ENCODE results near the gene ARHGEF9.
A peak's percentile ranks its signal among the peaks of the same experiment; 100 is the strongest.
"Not testable (repeated sequence)": the region's sequence is repeated elsewhere in the genome, so short reads cannot be mapped to it uniquely, and the experiment has no call there.

The ARHGEF9 gene

GRCh38 chrX:63784902-63785707 is at the start of gene ARHGEF9:
Gene ARHGEF9 (minus strand): TSS chrX:63785214. CDS start chrX:63785145, 69 bp downstream.
- DNase-seq, result no peak

GRCh38 chrX:63825446-63825845 is 40.4 kb upstream of the ARHGEF9 start:
- not testable (repeated sequence) for DNase-seq

GRCh38 chrX:63818156-63818555 is 33.1 kb upstream of the ARHGEF9 start:
- no peak for DNase-seq

GRCh38 chrX:63817696-63818095 is 32.7 kb upstream of the ARHGEF9 start:
- no peak for DNase-seq

GRCh38 chrX:63812823-63813222 is 27.8 kb upstream of the ARHGEF9 start:
- DNase-seq, result no peak

DNA sequence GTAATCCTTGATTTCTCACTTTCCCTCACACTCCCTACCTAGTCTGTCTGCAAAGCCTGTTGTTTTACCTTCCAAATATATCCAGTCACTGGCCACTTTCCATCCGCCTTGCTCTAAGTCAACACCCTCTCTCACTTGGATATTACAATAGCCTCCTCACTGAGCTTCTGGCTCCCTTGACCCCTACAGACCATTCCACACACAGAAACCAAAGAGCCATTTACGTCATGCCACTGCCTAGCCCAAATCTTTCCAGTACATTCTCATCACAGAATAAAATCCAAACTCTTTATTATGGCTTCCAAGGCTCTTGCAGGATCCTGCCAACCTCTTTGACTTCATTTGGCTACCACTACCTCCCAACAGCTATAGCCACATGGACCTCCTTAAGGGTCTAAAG is 25.7 kb upstream of the ARHGEF9 start:
- no peak for DNase-seq

DNA sequence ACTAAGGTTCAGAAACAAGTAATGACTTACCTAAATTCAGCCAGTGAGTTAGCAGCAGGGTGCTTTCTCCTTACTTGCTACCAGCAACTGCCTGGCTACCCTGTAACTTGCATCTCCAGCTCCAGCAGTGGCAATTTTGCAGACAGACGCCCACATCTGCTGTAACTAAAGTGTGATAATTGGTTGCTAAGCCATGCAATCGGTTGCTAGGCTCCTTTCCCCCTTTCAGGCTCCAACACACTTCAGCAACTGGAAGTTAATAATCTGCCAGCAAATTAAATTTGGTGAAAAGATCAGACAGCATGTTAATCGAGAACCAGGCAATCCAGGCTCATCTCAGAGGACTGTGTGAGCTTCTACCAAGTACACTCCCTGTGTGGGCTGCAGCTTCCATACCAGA is 24.2 kb upstream of the ARHGEF9 start:
- no peak for DNase-seq

DNA sequence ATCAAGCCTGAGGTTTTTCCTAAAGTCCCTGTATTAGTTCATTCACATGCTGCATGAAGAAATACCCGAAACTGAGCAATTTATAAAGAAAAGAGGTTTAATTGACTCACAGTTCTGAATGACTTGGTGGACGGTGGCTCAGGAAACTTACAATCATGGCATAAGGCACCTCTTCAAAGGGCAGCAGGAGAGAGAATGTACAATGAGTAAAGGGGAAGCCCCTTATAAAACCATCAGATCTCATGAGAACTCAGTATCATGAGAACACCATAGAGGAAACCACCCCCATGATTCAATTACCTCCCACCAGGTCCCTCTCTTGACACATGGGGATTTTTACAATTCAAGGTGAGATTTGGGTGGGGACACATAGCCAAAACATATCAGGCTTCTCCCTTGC is 10.4 kb upstream of the ARHGEF9 start:
- not testable (repeated sequence) for DNase-seq

GRCh38 chrX:63785708-63786040 is 660 bp upstream of the ARHGEF9 start:
- DNase-seq, result no peak

DNA sequence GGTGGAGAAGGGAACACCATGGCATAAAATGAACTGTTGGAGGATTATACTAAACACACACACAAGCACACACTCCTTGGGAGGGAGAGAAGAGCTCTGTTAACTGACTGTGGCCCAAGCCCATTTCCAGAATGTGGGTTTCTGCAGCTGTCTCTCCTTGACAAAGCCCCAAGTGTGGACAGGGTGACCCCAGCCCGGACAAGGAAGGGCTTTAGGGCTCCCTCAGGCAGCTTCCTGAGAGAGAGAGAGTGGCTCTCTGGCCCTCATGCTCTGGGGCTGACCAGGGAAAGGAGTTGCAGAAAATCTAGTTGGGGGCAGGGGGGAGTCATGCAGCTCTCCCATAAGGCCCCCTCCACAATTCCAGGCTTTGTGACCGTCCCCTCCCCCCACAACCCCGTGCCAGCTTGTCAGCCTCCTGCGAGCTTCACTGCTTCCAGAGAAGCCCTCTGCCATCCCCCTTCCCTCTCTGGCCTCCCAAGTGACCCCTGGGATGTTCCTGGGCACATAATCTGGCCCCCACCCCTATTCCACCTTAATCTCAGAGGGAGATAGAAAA is 590 bp downstream of the ARHGEF9 start:
- DNase-seq, result no peak

DNA sequence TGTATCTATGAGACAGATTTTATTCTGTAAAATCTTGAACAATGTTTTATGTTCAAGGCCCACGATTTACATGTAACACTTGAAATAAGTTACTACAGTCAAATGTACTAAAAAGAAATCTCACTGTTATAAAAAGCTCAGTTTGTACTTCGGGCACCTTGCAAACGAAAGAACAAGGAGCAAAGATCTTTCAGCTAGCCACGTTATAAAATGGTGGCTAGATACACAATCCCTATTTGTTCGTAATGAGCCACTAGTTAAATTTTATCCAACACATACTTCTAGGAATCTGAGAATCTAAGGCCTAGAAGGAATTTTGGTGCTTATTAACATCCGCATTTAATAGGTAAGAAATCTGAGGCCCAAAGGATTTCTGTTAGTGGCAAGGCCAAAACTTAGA is 2.5 kb downstream of the ARHGEF9 start:
- no peak for DNase-seq

- no peak for DNase-seq
These were observed 16.3 kb downstream of the ARHGEF9 start for GRCh38 chrX:63768760-63769159.

DNA sequence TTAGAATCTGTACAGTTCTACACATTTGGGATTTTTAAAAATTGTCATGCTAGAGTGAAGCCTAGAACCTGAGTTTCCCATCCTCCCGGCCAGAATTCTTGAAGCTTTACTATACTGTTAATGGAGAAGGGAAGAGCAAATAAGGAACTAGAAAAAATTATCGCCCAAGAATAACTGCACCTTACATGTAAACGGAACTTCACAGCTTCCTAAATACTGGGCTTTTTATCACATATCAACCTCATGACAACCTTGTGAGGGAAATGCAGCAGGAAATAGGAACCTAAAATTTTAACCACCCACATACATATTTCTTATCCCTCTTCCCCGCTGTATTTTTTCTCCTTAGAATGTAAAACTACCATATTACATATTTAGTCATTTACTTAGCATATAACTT is 19.3 kb downstream of the ARHGEF9 start:
- no peak for DNase-seq

GRCh38 chrX:63764946-63765345 is 20.1 kb downstream of the ARHGEF9 start:
- no peak for DNase-seq

DNA sequence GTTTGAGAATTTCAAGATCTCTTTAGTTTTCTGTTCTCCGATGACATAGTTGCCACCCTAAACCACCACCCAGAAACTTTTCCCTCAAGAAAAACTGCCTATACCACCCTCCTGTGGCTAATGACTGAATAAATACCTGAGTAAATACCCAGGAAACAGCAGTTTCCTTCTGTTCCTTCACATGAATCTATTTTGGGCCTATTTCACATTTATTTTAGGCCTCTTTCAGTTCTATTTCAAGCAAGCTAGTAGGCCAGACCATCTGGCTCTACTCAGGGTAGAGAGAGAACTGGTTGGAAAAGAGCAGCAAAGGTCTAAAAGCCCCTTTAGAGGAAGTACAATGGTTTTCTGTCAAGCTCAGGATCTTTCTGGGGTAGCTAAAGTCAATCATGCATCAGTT is 23.4 kb downstream of the ARHGEF9 start:
- DNase-seq, result no peak

DNA sequence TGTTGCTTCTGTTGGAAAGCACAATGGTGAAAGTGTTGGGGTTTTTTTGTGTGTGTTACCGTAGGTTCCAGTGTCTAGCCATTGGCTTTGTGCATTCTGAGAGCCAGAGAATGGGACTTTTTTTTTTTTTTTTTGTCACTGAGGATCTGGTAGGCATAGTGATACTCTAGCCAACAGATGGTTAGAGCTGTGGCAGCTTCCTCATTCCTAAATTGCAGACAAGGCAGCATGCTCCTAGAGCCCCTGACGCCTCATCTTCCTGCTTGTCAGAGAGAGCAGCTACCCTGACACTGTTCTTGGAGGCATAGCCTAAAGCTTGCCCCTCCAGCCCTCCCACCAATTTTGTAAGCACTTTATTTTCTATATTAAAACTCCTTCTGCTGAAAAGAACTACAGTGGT is 27.0 kb downstream of the ARHGEF9 start:
- no peak for DNase-seq

GRCh38 chrX:63755892-63756291 is 29.1 kb downstream of the ARHGEF9 start:
- no peak for DNase-seq

GRCh38 chrX:63754860-63755579 is 30.0 kb downstream of the ARHGEF9 start:
- DNase-seq, result peak; percentile 84

GRCh38 chrX:63754136-63754859 is 30.7 kb downstream of the ARHGEF9 start:
- DNase-seq, result no peak

DNA sequence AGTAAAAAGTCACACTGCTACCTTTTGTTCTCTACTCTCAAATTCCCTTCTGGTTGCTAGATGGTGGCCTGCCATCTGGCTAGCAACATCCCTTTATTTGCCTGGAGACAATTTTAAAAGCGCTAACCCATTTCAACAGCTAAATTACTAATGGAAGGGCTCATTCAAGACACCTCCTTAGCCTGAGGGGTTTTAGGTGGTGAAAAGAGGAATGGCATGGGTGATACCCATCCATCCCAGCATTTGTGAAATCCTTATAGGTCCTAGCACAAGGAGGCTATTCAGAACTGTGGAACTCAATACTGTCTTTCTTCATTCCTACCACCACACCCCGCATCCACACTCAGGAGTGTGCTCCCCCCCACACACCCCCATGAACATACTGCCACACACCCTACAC is 33.5 kb downstream of the ARHGEF9 start:
- DNase-seq, result no peak

GRCh38 chrX:63750811-63751210 is 34.2 kb downstream of the ARHGEF9 start:
- no peak for DNase-seq

DNA sequence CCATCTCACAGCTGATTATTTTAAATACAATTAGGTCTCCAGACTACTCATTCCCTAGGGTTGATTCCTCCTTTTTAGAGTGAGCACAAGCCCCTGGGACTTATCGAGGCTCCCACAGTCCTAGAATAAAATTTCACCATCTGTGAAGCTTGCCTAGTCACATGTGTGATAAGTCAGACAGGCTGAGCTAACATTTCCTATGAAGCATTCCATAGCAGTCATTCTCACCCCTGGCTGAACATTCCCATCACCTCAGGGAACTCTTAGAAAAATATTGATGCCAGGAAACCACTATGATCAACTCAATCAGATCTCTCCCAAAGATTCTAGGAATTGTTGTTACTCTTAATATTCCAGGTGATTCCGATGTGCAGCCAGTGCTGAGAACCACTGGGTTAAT is 37.7 kb downstream of the ARHGEF9 start:
- DNase-seq, result no peak

DNA sequence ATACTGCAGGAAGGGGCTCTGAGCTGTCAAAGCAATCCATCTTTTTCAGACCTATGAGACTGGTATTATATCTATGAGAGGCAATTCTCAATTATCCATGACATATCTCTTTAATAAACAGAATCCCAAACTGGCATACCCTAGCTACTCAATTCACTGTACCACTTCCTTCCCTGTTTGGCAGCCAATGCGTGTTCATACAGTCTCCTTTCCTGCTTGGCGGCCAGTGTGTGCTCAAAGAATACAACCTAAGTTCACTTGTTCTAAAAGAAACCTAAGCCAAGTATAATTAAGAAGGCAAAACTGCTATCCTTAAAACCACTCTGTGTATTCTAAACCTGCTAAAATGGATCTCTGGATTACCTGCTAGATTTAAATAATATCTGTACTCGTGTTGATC is 38.3 kb downstream of the ARHGEF9 start:
- DNase-seq, result no peak

DNA sequence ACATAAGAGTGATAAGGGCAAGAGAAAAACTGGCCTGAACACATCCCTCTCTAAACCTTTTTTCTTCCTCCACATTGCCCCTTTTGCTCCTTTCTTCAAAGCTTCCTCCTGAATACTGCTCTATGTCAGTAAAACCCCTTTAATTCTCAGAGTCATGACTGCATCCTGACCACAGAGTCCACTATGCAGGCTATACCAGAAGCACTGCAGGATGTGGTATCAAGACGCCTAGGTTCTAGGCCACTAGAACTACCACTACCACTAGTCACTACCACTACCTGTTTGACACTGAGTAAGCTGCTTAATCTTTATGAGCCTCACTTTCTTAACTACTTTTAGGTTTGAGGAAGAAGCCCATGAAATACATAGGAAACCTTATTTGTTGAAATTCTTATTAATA is 38.7 kb downstream of the ARHGEF9 start:
- DNase-seq, result no peak

Measured in stimulated activated CD4-positive, alpha-beta T cell treated with anti-CD3 and anti-CD28 coated beads, Interleukin-4, amount 100 ng/mL, for 1 hour (primary cell).